Midbrain (tissue), 1 donor: Measurements from ENCODE around the gene TPH1.
"Not testable (repeated sequence)": the region's sequence is repeated elsewhere in the genome, so short reads cannot be mapped to it uniquely, and the experiment has no call there.

Source experiments
- DNase-seq: peaks from one replicate; lab custom pipeline; 2025; lab: John Stamatoyannopoulos, UW

TPH1 gene

GRCh38 chr11:18022419-18022818 lies 23.6 kb downstream of the TPH1 start:
- DNase-seq: no peak

- DNase-seq: no peak
Observed at GRCh38 chr11:18019650-18020049, 26.4 kb downstream of the TPH1 start.

- no peak for DNase-seq
Observed at GRCh38 chr11:18016789-18017188, 29.3 kb downstream of the TPH1 start.

- no peak for DNase-seq
Observed at GRCh38 chr11:18014876-18015275, 31.2 kb downstream of the TPH1 start.

- peak; percentile 4 for DNase-seq
Observed at GRCh38 chr11:18013790-18014507, 32.1 kb downstream of the TPH1 start.

- peak; percentile 87 for DNase-seq
Observed at GRCh38 chr11:18012906-18013781, 32.9 kb downstream of the TPH1 start, which contains the start of gene SERGEF. TSS of gene SERGEF (minus strand) at chr11:18013047. CDS start at chr11:18013010, 37 bp downstream.

- DNase-seq: peak; percentile 45
Observed at GRCh38 chr11:18012122-18012905, 33.8 kb downstream of the TPH1 start.

- peak; percentile 12 for DNase-seq
Observed at GRCh38 chr11:18011633-18012032, 34.4 kb downstream of the TPH1 start.

- DNase-seq: no peak
Observed at GRCh38 chr11:18010977-18011586, 35.0 kb downstream of the TPH1 start.

GRCh38 chr11:18010121-18010670 lies 35.9 kb downstream of the TPH1 start:
- DNase-seq: no peak

GRCh38 chr11:18005376-18006129 lies 40.5 kb downstream of the TPH1 start:
- DNase-seq: no peak

- DNase-seq: no peak
Observed at GRCh38 chr11:18001191-18001590, 44.9 kb downstream of the TPH1 start.

- DNase-seq: no peak
Observed at GRCh38 chr11:18000760-18001159, 45.3 kb downstream of the TPH1 start.

- not testable (repeated sequence) for DNase-seq
Observed at GRCh38 chr11:18000128-18000527, 45.9 kb downstream of the TPH1 start.
